Astrocyte (in vitro differentiated cells and primary cell): Measurements from ENCODE around the gene KCNK6.

Experiments
- CTCF ChIP-seq: IDR thresholded peaks from 2 replicates; pipeline ENCODE4 v1.5.1; 2011; ENCODE audit warnings: low read depth, mild to moderate bottlenecking, inconsistent platforms, low read length, moderate library complexity; ENCODE audit not compliant: insufficient read depth
- EZH2 ChIP-seq: IDR thresholded peaks from 2 replicates; pipeline ENCODE4 v1.6.1; 2012; ENCODE audit warnings: mild to moderate bottlenecking, low read length, inconsistent platforms; ENCODE audit not compliant: insufficient read depth

DNA sequence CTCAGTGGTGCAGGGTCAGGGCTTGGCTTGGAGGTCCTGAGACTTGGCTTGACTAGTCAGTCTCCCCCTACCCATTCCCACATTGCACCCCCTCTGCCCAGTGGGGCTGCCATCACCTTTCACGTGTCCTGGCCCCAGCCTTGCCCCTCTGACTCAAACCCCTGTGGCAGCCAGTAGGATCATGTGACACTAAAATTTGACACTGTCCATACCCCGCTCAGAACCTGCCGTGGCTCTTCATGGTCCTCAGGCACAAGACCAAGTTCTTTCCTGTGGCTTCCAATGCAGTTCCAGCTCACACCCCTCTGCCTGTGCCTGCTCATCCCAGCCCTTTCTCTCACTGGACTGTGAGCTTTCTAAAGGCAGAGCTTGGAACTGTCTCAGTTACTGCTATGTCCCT lies 56.9 kb downstream of the KCNK6 start:
- TF ChIP-seq CTCF (no peak), EZH2 (no peak)
